BJ (cell line): ENCODE results near the gene ZNF217. TPM values are rescaled to one million over a fixed set of nuclear protein-coding genes. Genes with fewer than 3 reads are reported as not detected.
"Not testable (repeated sequence)": the region's sequence is repeated elsewhere in the genome, so short reads cannot be mapped to it uniquely, and the experiment has no call there.

ENCODE experiments used
- CTCF ChIA-PET: fragments of 350-600 bp; formaldehyde crosslinking; extraction: SDS; loops from one replicate; lab custom pipeline; 2021; ENCODE audit warnings: antibody characterized with exemption, inconsistent platforms; lab: Yijun Ruan, JAX
- POLR2A ChIA-PET: fragments of 300-600 bp; sonication (Branson Sonifier 250); formaldehyde crosslinking; extraction: SDS; loops from one replicate; lab custom pipeline; 2021; ENCODE audit warnings: antibody characterized with exemption; lab: Charles Lee
- DNase-seq: peaks from one replicate; pipeline ENCODE4 v3.0.0-alpha.2; 2011; ENCODE audit warnings: low read depth
- H3K27me3 ChIP-seq: 2 replicates; pipeline ENCODE4 v1.6.0; 2011; ENCODE audit warnings: low read length; ENCODE audit not compliant: control insufficient read depth, insufficient read depth
- H3K36me3 ChIP-seq: 2 replicates; pipeline ENCODE4 v1.5.1; 2011; ENCODE audit warnings: low read length; ENCODE audit not compliant: control insufficient read depth, insufficient read depth
- H3K4me3 ChIP-seq: 2 replicates; pipeline ENCODE4 v1.5.1; 2011; ENCODE audit warnings: low read depth, mild to moderate bottlenecking, control low read depth, low read length
- CTCF ChIP-seq: IDR thresholded peaks from 2 replicates; pipeline ENCODE4 v1.5.1; 2011; ENCODE audit warnings: low read depth, mild to moderate bottlenecking, control low read depth, inconsistent platforms, low read length, moderate library complexity; ENCODE audit not compliant: insufficient read depth
- polyA plus RNA-seq: library from polyadenylated mRNA; depleted of rRNA; stranded (reverse); fragments of >200 nt; gene quantifications from 2 replicates; pipeline ENCODE4 v1.2.3, GENCODE V29; 2011
- small RNA-seq: library from RNA; depleted of rRNA; stranded (forward); fragments of <200 nt; gene quantifications from one replicate; pipeline ENCODE3, GENCODE V24; 2012; ENCODE audit warnings: low replicate concordance, low read depth; ENCODE audit not compliant: insufficient read length

ZNF217 gene
- polyA plus RNA-seq, 1 experiment, result 9.4 TPM

GRCh38 chr20:53524589-53525312 lies 68.9 kb downstream of the ZNF217 start:
- no peaks in the 10 kb centered on the region for H3K27me3 ChIP-seq
- no peaks in the 10 kb centered on the region for H3K36me3 ChIP-seq
- no peak overlapping the region for H3K4me3 ChIP-seq
- CTCF ChIA-PET, result no interaction called here
- TF ChIP-seq CTCF, result no peak
- POLR2A ChIA-PET, result no interaction called here
- no peak for DNase-seq

DNA sequence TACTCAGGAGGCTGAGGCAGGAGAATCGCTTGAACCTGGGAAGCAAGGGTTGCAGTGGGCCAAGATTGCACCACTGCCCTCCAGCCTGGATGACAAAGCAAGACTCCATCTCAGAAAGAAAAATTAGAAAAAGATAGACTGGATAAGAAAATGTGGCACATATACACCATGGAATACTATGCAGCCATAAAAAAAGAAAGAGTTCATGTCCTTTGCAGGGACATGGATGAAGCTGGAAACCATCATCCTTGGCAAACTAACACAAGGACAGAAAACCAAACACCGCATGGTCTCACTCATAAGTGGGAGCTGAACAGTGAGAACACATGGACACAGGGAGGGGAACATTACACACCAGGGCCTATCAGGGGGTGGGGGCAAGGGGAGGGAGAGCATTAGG lies 70.0 kb downstream of the ZNF217 start:
- DNase-seq, H3K27me3 ChIP-seq, H3K36me3 ChIP-seq, POLR2A ChIA-PET, CTCF ChIA-PET, H3K4me3 ChIP-seq: not testable (repeated sequence)

DNA sequence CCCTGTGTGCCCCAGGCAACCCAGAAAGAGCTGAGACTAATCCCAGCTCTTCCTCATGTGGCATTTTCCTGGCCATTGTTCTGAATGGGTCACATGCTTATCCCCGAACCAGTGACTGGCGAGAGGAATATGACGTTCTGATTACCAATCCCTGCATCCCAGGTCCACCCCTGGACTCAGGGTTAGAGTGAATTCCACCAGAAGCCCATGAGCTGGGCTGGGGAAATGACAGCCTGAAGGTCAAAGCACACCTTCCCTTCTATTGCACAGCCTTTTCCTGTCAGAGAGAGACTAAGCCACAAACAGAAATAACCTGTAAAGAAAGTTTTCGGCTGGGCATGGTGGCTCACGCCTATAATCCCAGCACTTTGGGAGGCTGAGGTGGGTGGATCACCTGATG lies 70.9 kb downstream of the ZNF217 start:
- no peak for DNase-seq
- H3K4me3 ChIP-seq, result no peak overlapping the region
- CTCF ChIA-PET, result interaction anchor here (0.6 to 1.0 kb wide), 3 partner anchors 9 to 97 kb away, joined by 3 read pairs; no protein-coding TSS in a partner anchor

GRCh38 chr20:53522026-53522425 lies 71.6 kb downstream of the ZNF217 start:
- POLR2A ChIA-PET, result no interaction called here
- Histone ChIP-seq H3K36me3 (no peaks in the 10 kb centered on the region), H3K4me3 (no peak overlapping the region), H3K27me3 (no peaks in the 10 kb centered on the region)
- TF ChIP-seq CTCF, result no peak
- CTCF ChIA-PET, result interaction anchor here (0.6 to 1.0 kb wide), 2 partner anchors 10 to 14 kb away, joined by 3 read pairs; no protein-coding TSS in a partner anchor
- DNase-seq, result no peak

More for the DNA sequence above, 70.9 kb downstream of the ZNF217 start:
- no peaks in the 10 kb centered on the region for H3K36me3 ChIP-seq
- POLR2A ChIA-PET, result no interaction called here
- no peak for TF ChIP-seq CTCF
- no peaks in the 10 kb centered on the region for H3K27me3 ChIP-seq

DNA sequence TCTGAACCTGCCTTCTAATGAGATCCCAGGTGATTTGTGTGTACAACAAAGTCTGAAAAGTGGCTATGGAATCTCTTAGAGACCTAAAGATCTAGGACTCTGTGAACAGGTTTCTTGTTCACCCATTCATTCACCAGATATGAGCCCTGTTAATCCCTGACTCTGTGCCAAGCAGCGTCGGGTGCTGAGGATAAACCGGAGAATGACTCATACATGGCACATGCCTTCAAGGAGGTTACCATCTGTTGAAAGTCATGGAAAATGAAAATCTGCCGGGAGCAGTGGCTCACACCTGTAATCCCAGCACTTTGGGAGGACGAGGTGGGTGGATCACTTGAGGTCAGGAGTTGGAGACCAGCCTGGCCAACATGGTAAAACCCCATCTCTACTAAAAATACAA lies 72.2 kb downstream of the ZNF217 start:
- H3K4me3 ChIP-seq, H3K36me3 ChIP-seq, DNase-seq, H3K27me3 ChIP-seq, POLR2A ChIA-PET, CTCF ChIA-PET: not testable (repeated sequence)

DNA sequence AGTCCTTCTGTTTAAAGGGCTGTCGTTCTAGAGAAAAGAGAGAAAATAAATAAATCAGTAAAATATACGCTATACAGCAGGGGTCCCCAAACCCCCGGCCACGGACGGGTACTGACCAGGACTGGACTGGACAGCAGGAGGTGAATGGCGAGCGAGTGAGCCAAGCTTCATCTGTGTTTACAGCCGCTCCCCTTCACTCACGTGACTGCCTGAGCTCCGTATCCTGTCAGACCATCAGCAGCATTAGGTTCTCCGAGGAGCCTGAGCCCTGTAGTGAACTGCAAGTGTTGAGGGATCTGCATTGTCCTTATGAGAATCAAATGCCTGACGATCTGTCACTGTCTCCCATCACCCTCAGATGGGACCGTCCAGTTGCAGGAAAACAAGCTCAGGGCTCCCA lies 76.5 kb downstream of the ZNF217 start:
- Histone ChIP-seq H3K27me3 (no peaks in the 10 kb centered on the region), H3K4me3 (no peak overlapping the region), H3K36me3 (no peaks in the 10 kb centered on the region)
- POLR2A ChIA-PET, result no interaction called here
- CTCF ChIA-PET, result interaction anchor here (0.6 kb wide), 1 partner anchor 399 kb away, joined by 3 read pairs; no protein-coding TSS in a partner anchor
- TF ChIP-seq CTCF, result no peak
- no peak for DNase-seq

Small RNAs within 50 kb of the gene (small RNA-seq; reads per million reads assigned to genes)
- gene RF00019, result not detected
